Spleen (tissue), 11 donors: ENCODE measurements around the gene NKAIN2. TPM values are rescaled to one million over a fixed set of nuclear protein-coding genes. Genes with fewer than 3 reads are reported as not detected.

Source experiments
- DNase-seq: peaks from one replicate; pipeline ENCODE4 v3.0.0-alpha.2; 2020
- H3K27ac ChIP-seq, 8 donors: fragments of 200-600 bp; sonication (generic) in 7 of 8; 1 replicate in 4 of 8; 2 replicates in 4 of 8; pipeline versions ENCODE4 v1.5.0 to v1.8.0; 2016 to 2021; ENCODE audit warnings: inconsistent platforms in 4 of 8, mild to moderate bottlenecking in 4 of 8, moderate library complexity in 1 of 8
- H3K27me3 ChIP-seq, 7 donors: fragments of 200-600 bp; sonication (generic) in 6 of 7; replicated peaks in 1 of 7; 1 replicate in 4 of 7; 2 replicates in 3 of 7; pipeline versions ENCODE4 v1.5.0 to v1.8.0; 2016 to 2021; ENCODE audit warnings: inconsistent platforms in 3 of 7, mild to moderate bottlenecking in 1 of 7
- H3K36me3 ChIP-seq, 6 donors: fragments of 200-600 bp; sonication (generic) in 5 of 6; 1 replicate in 4 of 6; 2 replicates in 2 of 6; pipeline versions ENCODE4 v1.5.0 to v1.8.0; 2016 to 2021; ENCODE audit warnings: inconsistent platforms in 2 of 6
- H3K4me1 ChIP-seq, 6 donors: fragments of 200-600 bp; sonication (generic) in 5 of 6; 1 replicate in 3 of 6; 2 replicates in 3 of 6; pipeline versions ENCODE4 v1.5.0 to v1.8.0; 2016 to 2021; ENCODE audit warnings: inconsistent platforms in 3 of 6
- H3K4me3 ChIP-seq, 8 donors: fragments of 200-600 bp; sonication (generic) in 7 of 8; 1 replicate in 4 of 8; 2 replicates in 4 of 8; pipeline versions ENCODE4 v1.5.0 to v1.8.0; 2016 to 2021; ENCODE audit warnings: inconsistent platforms in 4 of 8, mild to moderate bottlenecking in 4 of 8, moderate library complexity in 2 of 8
- H3K9me3 ChIP-seq, 8 donors: fragments of 200-600 bp; sonication (generic) in 7 of 8; 1 replicate in 4 of 8; 2 replicates in 4 of 8; pipeline versions ENCODE4 v1.5.0 to v1.8.0; 2016 to 2021; ENCODE audit warnings: inconsistent platforms in 4 of 8
- CTCF ChIP-seq, 11 experiments: fragments of 200-600 bp in 7 of 11; fragments of 450-650 bp in 4 of 11; sonication (generic) in 4 of 11; IDR thresholded peaks in 8 of 11; conservative IDR thresholded peaks in 3 of 11; 1 replicate in 7 of 11; 2 replicates in 4 of 11; pipeline versions ENCODE4 v1.4.0 to v1.8.0; 2016 to 2021; ENCODE audit warnings: antibody characterized with exemption in 11 of 11, inconsistent platforms in 4 of 11, mild to moderate bottlenecking in 1 of 11
- POLR2A ChIP-seq, 3 donors: fragments of 450-650 bp; IDR thresholded peaks; one replicate each; pipeline ENCODE4 v1.5.1; 2017; ENCODE audit warnings: antibody characterized with exemption in 3 of 3, mild to moderate bottlenecking in 1 of 3
- POLR2AphosphoS5 ChIP-seq, 3 donors: sonication (generic); formaldehyde crosslinking; IDR thresholded peaks; one replicate each; pipeline ENCODE4 v1.5.1; 2017; ENCODE audit warnings: antibody characterized with exemption in 3 of 3
- WGBS, 5 donors: extraction: QIAGEN DNeasy Blood & Tissue Kit in 3 of 5; methylation state at CpG; one replicate each; pipeline versions ENCODE4 v1.1.5 to v1.1.7; 2013 to 2018; 5-methylcytosine and 5-hydroxymethylcytosine counted together
- intact Hi-C: fragments of 100-400 bp; cut with DNase I; formaldehyde crosslinking; loops from one replicate; pipeline ENCODE4 v1.15.0; 2023; ENCODE audit warnings: low total_unique reads
- polyA plus RNA-seq, 3 donors: library from polyadenylated mRNA; stranded (reverse); fragments of 200-250 nt; gene quantifications; one replicate each; pipeline ENCODE4 v1.2.1, GENCODE V29; 2013
- total RNA-seq, 7 donors: library from RNA; depleted of rRNA in 3 of 7; stranded (reverse); fragments of >200 nt in 3 of 7; fragmentation: NEBNext Ultra II Directional in 4 of 7; extraction: Animal tissue kit (Norgen Biotek cat#: 25700) in 4 of 7; gene quantifications; one replicate each; pipeline versions ENCODE4 v1.1.0 to v1.2.1, GENCODE V29; 2016 to 2021
- donor health status: healthy with polysubstance abuse.
- donor health status: DM: no; HTN: no; CAD: no; lungs with moderate emphysema.
- donor health status: DM: no; HTN: no; CAD: no.
- donor health status: Bipolar disorder and iron deficiency.
- donor health status: healthy.
- donor health status: DM: no; HTN: no; CAD: no.
- donor health status: DM: yes; HTN: yes; CAD: no.

NKAIN2 gene
- total and polyA plus RNA-seq, 10 donors = 0.13 to 0.51 (median 0.18) TPM; not detected in 4

DNA sequence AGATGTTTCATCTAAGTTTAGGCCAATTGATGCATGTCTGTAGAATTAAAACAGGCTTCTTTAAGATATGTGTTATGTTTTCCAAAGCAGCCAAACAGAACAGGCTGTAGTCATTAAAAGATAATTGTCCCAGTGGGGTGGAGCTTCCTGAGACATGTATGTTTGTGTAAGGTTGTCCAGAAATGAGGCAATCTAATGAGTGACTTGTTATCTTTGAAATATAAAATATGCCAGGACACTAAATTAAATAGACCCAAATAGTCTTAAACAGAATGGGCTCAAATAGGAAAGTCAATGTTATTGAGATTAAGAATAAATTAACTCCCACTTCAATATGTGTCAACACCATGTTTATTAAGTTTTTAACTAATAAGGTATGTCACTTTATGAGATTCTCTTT, 953.9 kb downstream of the NKAIN2 start:
- Histone ChIP-seq H3K27ac (no peak overlapping the region), H3K36me3 (no peaks in the 10 kb centered on the region), H3K4me1 (no peaks in the 10 kb centered on the region), H3K4me3 (no peak overlapping the region), H3K27me3 (no peaks in the 10 kb centered on the region), H3K9me3 (peaks cover 0 to 6% (median 0%) of the 10 kb centered on the region in 8 donors)
- DNase-seq = no peak
- intact Hi-C loops = no loop called here
- TF ChIP-seq CTCF (IDR thresholded peaks at IDR 0.05 in 8 of 11, conservative IDR thresholded peaks at IDR 0.05 in 3 of 11) = no peak
- no peak for TF ChIP-seq POLR2A (IDR thresholded peaks at IDR 0.05)
- TF ChIP-seq POLR2AphosphoS5 (IDR thresholded peaks at IDR 0.05) = no peak

DNA sequence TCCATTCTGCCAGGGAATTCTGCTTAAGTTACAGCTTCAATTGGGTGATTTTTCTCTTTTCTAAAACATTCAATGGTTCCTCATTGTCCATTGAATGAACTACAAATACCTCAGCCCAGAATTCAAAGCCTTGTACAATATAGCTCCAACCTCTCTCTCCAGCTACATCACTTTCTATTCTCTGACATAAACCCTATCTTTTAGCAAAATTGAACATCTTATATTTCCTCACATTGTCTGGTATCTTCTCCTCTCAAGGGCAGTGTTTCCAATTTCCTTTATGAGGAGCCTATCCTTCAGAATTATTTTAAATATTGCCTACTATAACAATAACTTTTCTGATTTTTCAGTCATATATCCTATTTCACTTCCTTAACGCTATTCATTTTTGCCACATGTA, 955.0 kb downstream of the NKAIN2 start:
- H3K9me3 ChIP-seq = peaks cover 0 to 6% (median 0%) of the 10 kb centered on the region in 8 donors
- no peak for DNase-seq
- H3K27me3 ChIP-seq = no peaks in the 10 kb centered on the region
- intact Hi-C loops = no loop called here
- H3K27ac ChIP-seq = no peak overlapping the region
- H3K4me1 ChIP-seq = no peaks in the 10 kb centered on the region
- TF ChIP-seq POLR2A (IDR thresholded peaks at IDR 0.05) (no peak), POLR2AphosphoS5 (IDR thresholded peaks at IDR 0.05) (no peak), CTCF (IDR thresholded peaks at IDR 0.05 in 8 of 11, conservative IDR thresholded peaks at IDR 0.05 in 3 of 11) (no peak)
- WGBS, 5 donors = 92 to 100% (median 95%) methylated on average over 1 of the region's 1 CpG
- H3K36me3 ChIP-seq = no peaks in the 10 kb centered on the region
- no peak overlapping the region for H3K4me3 ChIP-seq

DNA sequence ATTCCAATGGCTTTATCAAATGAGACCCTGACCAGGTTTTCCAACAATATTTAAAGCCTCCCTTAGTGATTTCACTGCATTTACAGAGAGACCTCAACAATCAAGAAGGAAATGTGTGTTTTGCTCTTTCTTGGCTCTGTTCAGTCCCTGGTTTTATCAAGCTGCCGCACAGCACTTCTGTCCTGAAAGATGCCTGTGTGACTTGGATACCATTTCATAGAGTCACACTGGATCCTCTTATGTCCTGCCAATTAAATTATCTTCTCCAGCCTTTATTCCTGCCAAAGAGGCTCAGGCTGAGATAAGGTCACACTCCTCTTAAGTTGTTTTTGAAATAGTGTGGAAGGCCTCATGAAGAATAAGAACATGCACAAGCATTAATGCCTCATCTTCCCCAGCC, 961.6 kb downstream of the NKAIN2 start:
- Histone ChIP-seq H3K27me3 (no peaks in the 10 kb centered on the region), H3K9me3 (no peaks in the 10 kb centered on the region), H3K36me3 (no peaks in the 10 kb centered on the region), H3K4me1 (no peaks in the 10 kb centered on the region), H3K27ac (no peak overlapping the region), H3K4me3 (no peak overlapping the region)
- no peak for TF ChIP-seq POLR2A (IDR thresholded peaks at IDR 0.05)
- TF ChIP-seq CTCF (IDR thresholded peaks at IDR 0.05 in 8 of 11, conservative IDR thresholded peaks at IDR 0.05 in 3 of 11) = no peak
- TF ChIP-seq POLR2AphosphoS5 (IDR thresholded peaks at IDR 0.05) = no peak
- 80 to 91% (median 82%) methylated on average over 1 of the region's 1 CpG for WGBS, 5 donors
- intact Hi-C loops = no loop called here
- no peak for DNase-seq

GRCh38 chr6:124768224-124768623, 964.6 kb downstream of the NKAIN2 start:
- no peak for DNase-seq
- intact Hi-C loops = no loop called here
- Histone ChIP-seq H3K4me1 (no peaks in the 10 kb centered on the region), H3K4me3 (no peak overlapping the region), H3K27me3 (no peaks in the 10 kb centered on the region), H3K9me3 (no peaks in the 10 kb centered on the region), H3K27ac (no peak overlapping the region), H3K36me3 (no peaks in the 10 kb centered on the region)
- 66 to 85% (median 76%) methylated on average over 1 of the region's 1 CpG for WGBS, 5 donors
- no peak for TF ChIP-seq POLR2AphosphoS5 (IDR thresholded peaks at IDR 0.05)
- no peak for TF ChIP-seq CTCF (IDR thresholded peaks at IDR 0.05 in 8 of 11, conservative IDR thresholded peaks at IDR 0.05 in 3 of 11)
- TF ChIP-seq POLR2A (IDR thresholded peaks at IDR 0.05) = no peak
